Calu3 (cell line): ENCODE measurements around the gene FARS2. TPM values are rescaled to one million over a fixed set of nuclear protein-coding genes. Genes with fewer than 3 reads are reported as not detected.

ENCODE experiments used
- BruUV-seq: library from RNA; stranded (reverse); fragments of 400-500 nt; replicated peaks from 2 replicates; lab custom pipeline; 2021; lab: Mats Ljungman, UMichigan
- CTCF ChIA-PET: fragments of 300-600 bp; sonication (Branson Sonifier 250); formaldehyde crosslinking; loops from one replicate; lab custom pipeline; 2022; ENCODE audit warnings: antibody characterized with exemption; lab: Charles Lee
- DNase-seq: peaks from one replicate; pipeline ENCODE4 v3.0.0; 2022
- H3K27ac Mint-ChIP-seq: one replicate; pipeline ENCODE4 v1.8.0; 2022; ENCODE audit warnings: mixed read lengths; ENCODE audit not compliant: unreplicated experiment
- H3K27me3 Mint-ChIP-seq: one replicate; pipeline ENCODE4 v1.8.0; 2022; ENCODE audit warnings: mixed read lengths; ENCODE audit not compliant: unreplicated experiment
- H3K36me3 Mint-ChIP-seq: one replicate; pipeline ENCODE4 v1.8.0; 2022; ENCODE audit warnings: mild to moderate bottlenecking, moderate library complexity, mixed read lengths; ENCODE audit not compliant: insufficient read depth, unreplicated experiment
- H3K4me1 Mint-ChIP-seq: one replicate; pipeline ENCODE4 v1.8.0; 2022; ENCODE audit warnings: mild to moderate bottlenecking, low read depth, mixed read lengths; ENCODE audit not compliant: unreplicated experiment
- H3K4me3 Mint-ChIP-seq: one replicate; pipeline ENCODE4 v1.8.0; 2022; ENCODE audit warnings: mild to moderate bottlenecking, low read depth, moderate library complexity, mixed read lengths; ENCODE audit not compliant: unreplicated experiment
- H3K9me3 Mint-ChIP-seq: one replicate; pipeline ENCODE4 v1.8.0; 2022; ENCODE audit warnings: low read depth, mixed read lengths; ENCODE audit not compliant: unreplicated experiment
- intact Hi-C: fragments of 100-400 bp; cut with micrococcal nuclease; formaldehyde crosslinking; loops from one replicate; pipeline ENCODE4 v1.10.0; 2022; ENCODE audit not compliant: unreplicated experiment
- total RNA-seq: library from RNA; stranded (reverse); gene quantifications from 2 replicates; pipeline ENCODE4 v1.2.3, GENCODE V29; 2022
- TF ChIP-seq, protein P1 (sequence below): fragments of 200-600 bp; IDR thresholded peaks from one replicate; pipeline ENCODE4 v1.8.0; 2022; ENCODE audit warnings: antibody characterized with exemption; ENCODE audit not compliant: unreplicated experiment

FARS2 gene
- total RNA-seq, 1 experiment from 2014 or later, result 13.4 TPM

DNA sequence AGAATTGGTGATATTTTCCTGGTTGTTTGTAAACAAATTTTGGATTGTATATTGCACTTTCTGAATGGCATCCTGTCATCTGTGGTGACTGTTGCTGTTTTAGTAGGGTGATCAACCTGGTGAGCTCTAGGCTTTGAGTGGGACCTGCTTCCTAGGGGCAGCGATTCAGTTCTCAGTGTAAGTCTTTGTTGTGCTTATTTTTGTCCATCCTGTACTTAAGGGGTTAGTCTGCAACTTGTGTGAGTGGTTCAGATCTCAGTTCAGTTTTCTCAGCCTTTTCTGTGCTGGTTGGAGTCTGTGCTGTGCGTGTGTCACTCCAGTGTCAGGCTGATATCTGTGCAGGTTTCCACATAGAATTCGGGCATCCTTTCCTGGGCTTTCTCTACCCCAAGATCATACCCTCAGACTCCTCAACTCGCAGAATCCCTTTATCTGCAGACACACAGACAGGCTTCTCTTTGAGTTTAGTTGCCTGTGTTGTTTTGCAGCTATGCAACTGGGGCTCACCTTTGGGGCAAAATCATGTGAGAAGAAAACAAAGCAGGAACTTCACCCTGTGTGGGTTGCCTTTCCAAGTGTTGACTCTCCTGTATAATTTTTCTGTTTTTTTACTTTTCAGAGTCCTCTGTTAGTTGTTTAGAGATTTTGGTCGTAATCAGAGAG lies 177.7 kb downstream of the FARS2 start:
- H3K4me3 Mint-ChIP-seq, result no peak overlapping the region
- BruUV-seq, result no TSS peak
- H3K36me3 Mint-ChIP-seq, result no peaks in the 10 kb centered on the region
- TF ChIP-seq, protein P1, sequence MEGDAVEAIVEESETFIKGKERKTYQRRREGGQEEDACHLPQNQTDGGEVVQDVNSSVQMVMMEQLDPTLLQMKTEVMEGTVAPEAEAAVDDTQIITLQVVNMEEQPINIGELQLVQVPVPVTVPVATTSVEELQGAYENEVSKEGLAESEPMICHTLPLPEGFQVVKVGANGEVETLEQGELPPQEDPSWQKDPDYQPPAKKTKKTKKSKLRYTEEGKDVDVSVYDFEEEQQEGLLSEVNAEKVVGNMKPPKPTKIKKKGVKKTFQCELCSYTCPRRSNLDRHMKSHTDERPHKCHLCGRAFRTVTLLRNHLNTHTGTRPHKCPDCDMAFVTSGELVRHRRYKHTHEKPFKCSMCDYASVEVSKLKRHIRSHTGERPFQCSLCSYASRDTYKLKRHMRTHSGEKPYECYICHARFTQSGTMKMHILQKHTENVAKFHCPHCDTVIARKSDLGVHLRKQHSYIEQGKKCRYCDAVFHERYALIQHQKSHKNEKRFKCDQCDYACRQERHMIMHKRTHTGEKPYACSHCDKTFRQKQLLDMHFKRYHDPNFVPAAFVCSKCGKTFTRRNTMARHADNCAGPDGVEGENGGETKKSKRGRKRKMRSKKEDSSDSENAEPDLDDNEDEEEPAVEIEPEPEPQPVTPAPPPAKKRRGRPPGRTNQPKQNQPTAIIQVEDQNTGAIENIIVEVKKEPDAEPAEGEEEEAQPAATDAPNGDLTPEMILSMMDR, result no peak
- H3K27me3 Mint-ChIP-seq, result no peaks in the 10 kb centered on the region
- H3K27ac Mint-ChIP-seq, result no peak overlapping the region
- no peaks in the 10 kb centered on the region for H3K9me3 Mint-ChIP-seq
- H3K4me1 Mint-ChIP-seq, result no peaks in the 10 kb centered on the region
- intact Hi-C loops, result no loop called here
- DNase-seq, result no peak
- CTCF ChIA-PET, result no interaction called here

DNA sequence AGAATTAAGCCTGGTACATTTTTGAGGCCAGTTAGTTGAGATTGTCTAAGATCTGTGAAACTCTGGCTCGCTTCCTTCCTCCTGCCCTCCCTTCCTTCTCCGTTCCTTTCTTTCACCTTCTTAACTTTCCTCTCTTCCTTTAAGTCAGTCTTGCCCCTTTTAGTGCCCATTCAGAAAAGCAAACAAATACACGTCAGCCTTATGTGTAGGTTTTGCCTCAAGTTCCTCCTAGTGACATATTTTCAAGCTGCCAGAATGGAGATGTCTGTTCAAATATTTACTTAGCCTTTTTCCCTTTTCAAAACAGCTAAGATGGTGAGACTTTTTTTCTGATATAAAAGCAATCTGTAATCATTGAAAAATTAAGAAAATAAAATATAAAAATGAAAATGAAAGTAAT lies 178.4 kb downstream of the FARS2 start:
- Mint-ChIP-seq H3K36me3 (no peaks in the 10 kb centered on the region), H3K9me3 (no peaks in the 10 kb centered on the region), H3K27ac (no peak overlapping the region), H3K4me1 (no peaks in the 10 kb centered on the region), H3K4me3 (no peak overlapping the region), H3K27me3 (no peaks in the 10 kb centered on the region)
- CTCF ChIA-PET, result no interaction called here
- DNase-seq, result no peak
- intact Hi-C loops, result no loop called here
- no TSS peak for BruUV-seq
- TF ChIP-seq, protein P1, result no peak

DNA sequence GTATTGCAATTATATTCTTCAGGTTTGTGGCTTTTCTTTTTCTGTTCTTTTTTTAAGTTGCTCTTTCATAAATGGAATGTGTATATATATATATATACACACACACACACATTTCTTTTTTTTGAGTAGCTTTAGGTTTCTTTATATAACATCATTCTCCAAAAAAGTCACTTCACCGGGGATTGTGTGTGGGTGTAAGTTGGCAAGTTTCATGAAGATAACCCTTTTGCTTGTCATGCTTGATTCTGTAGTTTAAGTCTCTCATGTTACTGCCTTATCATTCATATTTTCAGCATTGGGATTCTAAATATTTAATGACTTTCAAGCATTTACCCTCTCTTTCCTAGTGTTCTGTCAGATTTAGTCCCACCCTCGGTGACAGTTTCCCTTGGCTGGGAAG lies 181.0 kb downstream of the FARS2 start:
- CTCF ChIA-PET, result no interaction called here
- no TSS peak for BruUV-seq
- Mint-ChIP-seq H3K27ac (no peak overlapping the region), H3K4me3 (no peak overlapping the region), H3K36me3 (no peaks in the 10 kb centered on the region), H3K9me3 (no peaks in the 10 kb centered on the region), H3K4me1 (no peaks in the 10 kb centered on the region), H3K27me3 (no peaks in the 10 kb centered on the region)
- intact Hi-C loops, result no loop called here
- TF ChIP-seq, protein P1, result no peak
- no peak for DNase-seq

DNA sequence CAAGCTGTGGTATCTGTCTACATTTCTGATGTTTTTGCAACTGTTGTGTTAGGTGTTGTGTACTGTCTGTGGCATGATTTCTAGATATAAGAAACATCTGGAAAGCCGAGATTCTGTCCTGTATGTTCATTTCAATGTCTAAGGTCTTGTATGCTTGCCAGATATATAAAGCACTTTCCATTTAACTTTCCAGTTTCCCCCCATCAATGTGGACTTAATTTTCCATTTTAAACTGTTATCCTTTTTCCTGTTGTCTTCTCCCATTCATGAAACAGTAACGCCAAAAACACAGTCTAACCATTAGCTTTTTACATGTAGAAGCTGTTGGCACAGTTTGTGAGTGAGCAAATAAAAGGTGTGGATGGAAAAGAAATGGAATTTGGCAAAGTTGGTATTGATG lies 181.6 kb downstream of the FARS2 start:
- BruUV-seq, result no TSS peak
- TF ChIP-seq, protein P1, result no peak
- Mint-ChIP-seq H3K27me3 (no peaks in the 10 kb centered on the region), H3K36me3 (no peaks in the 10 kb centered on the region), H3K27ac (no peak overlapping the region), H3K4me3 (no peak overlapping the region), H3K4me1 (no peaks in the 10 kb centered on the region), H3K9me3 (no peaks in the 10 kb centered on the region)
- intact Hi-C loops, result no loop called here
- DNase-seq, result no peak
- CTCF ChIA-PET, result no interaction called here
